Hepatocyte (in vitro differentiated cells): ENCODE results near the gene GFOD1. TPM values are rescaled to one million over a fixed set of nuclear protein-coding genes. Genes with fewer than 3 reads are reported as not detected.
A peak's percentile ranks its signal among the peaks of the same experiment; 100 is the strongest.

Experiments used
- DNase-seq: peaks from one replicate; pipeline ENCODE4 v3.0.0-alpha.2; 2016; ENCODE audit warnings: low spot score
- H2AFZ ChIP-seq: fragments of 200-600 bp; sonication (generic); 2 replicates; pipeline ENCODE4 v1.6.0; 2016; ENCODE audit warnings: antibody characterized with exemption, mild to moderate bottlenecking
- H3K27ac ChIP-seq: fragments of 200-600 bp; sonication (generic); 2 replicates; pipeline ENCODE4 v1.5.1; 2016; ENCODE audit warnings: mild to moderate bottlenecking
- H3K27me3 ChIP-seq: fragments of 200-600 bp; sonication (generic); 2 replicates; pipeline ENCODE4 v1.6.1; 2016
- H3K36me3 ChIP-seq: fragments of 200-600 bp; sonication (generic); replicated peaks from 2 replicates; pipeline ENCODE4 v1.5.1; 2016; ENCODE audit warnings: low read depth; ENCODE audit not compliant: insufficient read depth
- H3K4me1 ChIP-seq: fragments of 200-600 bp; sonication (generic); 2 replicates; pipeline ENCODE4 v1.5.1; 2016; ENCODE audit warnings: mild to moderate bottlenecking, moderate library complexity; ENCODE audit not compliant: insufficient read depth
- H3K4me2 ChIP-seq: fragments of 200-600 bp; sonication (generic); 2 replicates; pipeline ENCODE4 v1.6.0; 2016
- H3K4me3 ChIP-seq: fragments of 200-600 bp; sonication (generic); 2 replicates; pipeline ENCODE4 v1.5.1; 2016; ENCODE audit warnings: mild to moderate bottlenecking
- H3K79me2 ChIP-seq: fragments of 200-600 bp; sonication (generic); 2 replicates; pipeline ENCODE4 v1.6.0; 2017; ENCODE audit warnings: mild to moderate bottlenecking
- H3K9me2 ChIP-seq: fragments of 200-600 bp; sonication (generic); replicated peaks from 2 replicates; pipeline ENCODE4 v1.6.0; 2017; ENCODE audit warnings: mild to moderate bottlenecking; ENCODE audit not compliant: insufficient read depth
- H3K9me3 ChIP-seq: fragments of 200-600 bp; sonication (generic); 2 replicates; pipeline ENCODE4 v1.5.1; 2016; ENCODE audit warnings: low read depth, mild to moderate bottlenecking
- H4K20me1 ChIP-seq: fragments of 200-600 bp; sonication (generic); 2 replicates; pipeline ENCODE4 v1.6.0; 2016; ENCODE audit warnings: mild to moderate bottlenecking; ENCODE audit not compliant: insufficient read depth, poor library complexity, severe bottlenecking
- CTCF ChIP-seq: fragments of 200-600 bp; sonication (generic); IDR thresholded peaks from 2 replicates; pipeline ENCODE4 v1.5.1; 2016; ENCODE audit warnings: antibody characterized with exemption, mild to moderate bottlenecking; ENCODE audit not compliant: poor library complexity
- EZH2 ChIP-seq: fragments of 200-600 bp; sonication (generic); IDR thresholded peaks from 2 replicates; pipeline ENCODE4 v1.6.1; 2016; ENCODE audit warnings: antibody characterized with exemption, mild to moderate bottlenecking, borderline replicate concordance
- EZH2phosphoT487 ChIP-seq: fragments of 200-600 bp; sonication (generic); IDR thresholded peaks from one replicate; pipeline ENCODE4 v1.6.1; 2018; ENCODE audit warnings: antibody characterized with exemption, mild to moderate bottlenecking, low read depth, moderate library complexity; ENCODE audit not compliant: unreplicated experiment, severe bottlenecking
- WGBS: methylation state at CpG from one replicate; pipeline ENCODE4 v1.1.6; 2016; ENCODE audit warnings: low lambda C conversion rate; ENCODE audit errors: missing lambda C conversion rate; 5-methylcytosine and 5-hydroxymethylcytosine counted together
- polyA plus RNA-seq: library from polyadenylated mRNA; unstranded; fragments of >200 nt; fragmentation: Nextera tagmentation; extraction: Ambion mirVana; gene quantifications from 2 replicates; pipeline ENCODE4 v1.2.1, GENCODE V29; 2016
- total RNA-seq: library from RNA; depleted of rRNA; stranded (reverse); fragments of >200 nt; gene quantifications from 2 replicates; pipeline ENCODE4 v1.2.3, GENCODE V29; 2014

GFOD1 gene
- total and polyA plus RNA-seq, 2 experiments from 2014 or later = 2.8 to 3.5 TPM

DNA sequence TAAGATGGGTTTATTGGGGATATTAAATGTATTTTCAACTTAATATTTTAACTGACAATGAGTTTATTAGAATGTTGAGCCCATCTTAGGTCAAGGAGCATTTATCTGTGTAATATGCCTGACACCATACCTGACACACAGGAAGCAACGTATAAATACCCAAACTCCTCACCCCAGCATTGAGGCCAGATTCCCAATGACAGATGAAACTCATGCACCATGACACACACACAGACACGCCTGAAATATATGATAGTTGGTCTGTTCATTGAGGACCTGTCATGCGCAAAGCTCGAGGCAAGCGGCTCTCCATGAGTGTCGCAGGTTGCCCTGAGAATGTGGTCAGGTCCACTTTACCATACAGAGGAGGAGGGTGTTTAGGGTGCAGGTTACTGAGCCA, 64.1 kb downstream of the GFOD1 start:
- DNase-seq = no peak
- H3K4me1 ChIP-seq = peaks cover 12% of the 10 kb centered on the region
- no peaks in the 10 kb centered on the region for H3K27me3 ChIP-seq
- H3K27ac ChIP-seq = no peak overlapping the region
- H4K20me1 ChIP-seq = no peaks in the 10 kb centered on the region
- no peak overlapping the region for H2AFZ ChIP-seq
- no peak overlapping the region for H3K4me2 ChIP-seq
- no peak overlapping the region for H3K4me3 ChIP-seq
- H3K9me2 ChIP-seq = no peaks in the 10 kb centered on the region
- H3K79me2 ChIP-seq = no peaks in the 10 kb centered on the region
- WGBS = 93% methylated on average over 6 of the region's 6 CpGs
- no peaks in the 10 kb centered on the region for H3K9me3 ChIP-seq
- TF ChIP-seq CTCF (no peak), EZH2 (no peak), EZH2phosphoT487 (no peak)
- no peaks in the 10 kb centered on the region for H3K36me3 ChIP-seq

DNA sequence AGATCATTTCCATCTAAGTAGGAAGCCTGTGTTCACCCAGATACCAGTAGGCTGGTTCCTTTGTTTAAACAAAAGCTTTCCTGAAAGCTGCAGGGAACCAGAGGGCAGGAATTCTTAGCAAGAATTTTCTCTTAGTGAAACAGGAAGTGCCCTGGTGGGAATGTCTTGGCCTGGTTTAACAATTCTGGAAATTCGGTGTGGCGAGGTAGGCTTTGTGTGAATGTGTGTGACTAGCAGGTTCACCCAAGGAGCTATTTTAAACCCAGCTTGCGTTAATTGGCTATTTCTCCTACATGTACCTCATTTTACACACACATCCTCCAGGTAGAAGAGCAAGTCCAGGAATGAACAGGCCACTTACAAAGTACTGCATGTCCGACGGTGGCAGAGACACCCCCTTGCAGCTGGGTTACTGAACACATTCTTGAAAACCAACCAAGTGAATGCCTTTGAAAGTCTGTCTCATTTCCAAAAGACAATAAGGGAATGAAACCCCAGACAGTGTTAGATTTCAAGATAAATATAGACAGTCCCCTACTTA, 64.6 kb downstream of the GFOD1 start:
- Histone ChIP-seq H3K9me2 (no peaks in the 10 kb centered on the region), H3K36me3 (no peaks in the 10 kb centered on the region), H4K20me1 (no peaks in the 10 kb centered on the region), H2AFZ (no peak overlapping the region), H3K79me2 (no peaks in the 10 kb centered on the region), H3K4me2 (no peak overlapping the region), H3K9me3 (no peaks in the 10 kb centered on the region), H3K4me3 (no peak overlapping the region), H3K27me3 (no peaks in the 10 kb centered on the region), H3K4me1 (peaks cover 12% of the 10 kb centered on the region), H3K27ac (peak overlapping the region; percentile 12)
- no peak for TF ChIP-seq EZH2
- TF ChIP-seq CTCF = no peak
- TF ChIP-seq EZH2phosphoT487 = no peak
- 49% methylated on average over 5 of the region's 5 CpGs for WGBS
- DNase-seq = no peak

DNA sequence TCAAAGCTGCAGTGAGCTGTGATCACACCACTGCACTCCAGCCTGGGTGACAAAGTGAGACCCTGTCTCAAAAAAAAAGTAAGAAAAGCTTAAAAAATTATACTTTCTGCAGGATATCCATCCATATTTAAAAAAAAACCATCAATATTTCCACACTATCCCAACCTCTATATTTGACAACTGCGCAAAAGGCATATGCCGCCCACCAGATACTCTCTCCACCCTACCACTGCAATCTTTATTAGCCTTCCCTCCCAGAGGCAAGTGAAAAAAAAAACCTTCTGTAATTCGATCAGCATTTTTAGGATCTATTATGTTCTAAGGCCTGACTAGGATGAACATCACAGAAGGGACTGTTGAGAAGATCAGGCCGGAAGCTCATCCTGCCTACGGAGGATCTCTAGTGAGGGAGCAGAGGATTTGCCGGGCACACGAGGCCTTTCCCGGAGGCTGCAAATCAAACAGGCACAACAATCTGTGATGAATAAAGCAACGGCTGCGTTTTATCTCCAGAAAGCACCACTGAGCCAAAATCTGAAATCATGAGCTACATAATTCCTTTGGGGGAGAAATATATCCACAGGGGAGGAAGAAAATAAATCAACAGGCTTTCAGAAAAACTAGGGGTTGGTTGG, 65.9 kb downstream of the GFOD1 start:
- no peaks in the 10 kb centered on the region for H4K20me1 ChIP-seq
- H3K27ac ChIP-seq = peak overlapping the region; percentile 12
- H3K9me2 ChIP-seq = no peaks in the 10 kb centered on the region
- H3K27me3 ChIP-seq = no peaks in the 10 kb centered on the region
- H2AFZ ChIP-seq = no peak overlapping the region
- no peak overlapping the region for H3K4me2 ChIP-seq
- H3K36me3 ChIP-seq = no peaks in the 10 kb centered on the region
- no peak for TF ChIP-seq CTCF
- TF ChIP-seq EZH2phosphoT487 = no peak
- TF ChIP-seq EZH2 = no peak
- H3K4me1 ChIP-seq = peaks cover 12% of the 10 kb centered on the region
- no peak overlapping the region for H3K4me3 ChIP-seq
- no peaks in the 10 kb centered on the region for H3K79me2 ChIP-seq
- no peaks in the 10 kb centered on the region for H3K9me3 ChIP-seq
- WGBS = 50% methylated on average over 10 of the region's 10 CpGs
- no peak for DNase-seq
